Amniotic stem cell (primary cell): ENCODE measurements around the gene PLCXD3.

ENCODE experiments used
- DNase-seq: peaks from one replicate; lab custom pipeline; 2025; lab: John Stamatoyannopoulos, UW

The PLCXD3 gene

GRCh38 chr5:41284938-41285337, 225.5 kb downstream of the PLCXD3 start:
- no peak for DNase-seq

- DNase-seq, result no peak
These were observed 229.1 kb downstream of the PLCXD3 start for GRCh38 chr5:41281215-41281810.

GRCh38 chr5:41279040-41279439, 231.4 kb downstream of the PLCXD3 start:
- no peak for DNase-seq

- no peak for DNase-seq
These were observed 232.7 kb downstream of the PLCXD3 start for GRCh38 chr5:41277476-41278245.

DNA sequence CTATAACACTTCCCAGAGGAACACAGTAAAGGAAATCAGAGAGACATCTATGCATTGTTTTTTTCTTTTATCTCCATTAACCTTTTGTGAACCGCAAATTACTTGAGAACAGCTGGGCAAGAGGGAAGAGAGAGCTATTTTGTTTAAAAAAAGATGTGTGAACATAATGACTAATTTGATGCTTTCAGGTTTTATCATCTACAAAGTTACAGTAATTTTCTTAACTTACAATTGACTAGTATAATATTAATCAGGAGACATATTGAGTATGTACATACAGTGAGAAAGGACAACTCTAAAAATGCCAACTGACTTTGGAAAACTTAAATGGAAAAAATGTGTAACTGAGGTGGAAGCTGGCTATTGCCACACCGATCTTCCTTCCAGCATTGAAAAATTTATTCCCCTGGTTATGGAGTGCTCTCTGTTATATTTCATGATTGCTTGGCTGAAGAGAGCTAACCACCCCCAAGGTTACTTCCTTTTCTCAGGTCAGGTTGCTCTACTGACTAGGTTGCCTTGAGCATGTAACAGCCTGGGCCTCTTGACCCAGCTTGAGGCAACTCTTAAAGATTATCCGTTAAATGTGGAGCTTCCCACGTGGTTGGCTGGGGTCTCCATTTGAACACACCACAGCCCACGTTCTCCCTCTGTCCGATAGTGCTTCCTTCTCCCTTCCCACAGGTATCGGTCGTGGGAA, 234.4 kb downstream of the PLCXD3 start:
- no peak for DNase-seq

DNA sequence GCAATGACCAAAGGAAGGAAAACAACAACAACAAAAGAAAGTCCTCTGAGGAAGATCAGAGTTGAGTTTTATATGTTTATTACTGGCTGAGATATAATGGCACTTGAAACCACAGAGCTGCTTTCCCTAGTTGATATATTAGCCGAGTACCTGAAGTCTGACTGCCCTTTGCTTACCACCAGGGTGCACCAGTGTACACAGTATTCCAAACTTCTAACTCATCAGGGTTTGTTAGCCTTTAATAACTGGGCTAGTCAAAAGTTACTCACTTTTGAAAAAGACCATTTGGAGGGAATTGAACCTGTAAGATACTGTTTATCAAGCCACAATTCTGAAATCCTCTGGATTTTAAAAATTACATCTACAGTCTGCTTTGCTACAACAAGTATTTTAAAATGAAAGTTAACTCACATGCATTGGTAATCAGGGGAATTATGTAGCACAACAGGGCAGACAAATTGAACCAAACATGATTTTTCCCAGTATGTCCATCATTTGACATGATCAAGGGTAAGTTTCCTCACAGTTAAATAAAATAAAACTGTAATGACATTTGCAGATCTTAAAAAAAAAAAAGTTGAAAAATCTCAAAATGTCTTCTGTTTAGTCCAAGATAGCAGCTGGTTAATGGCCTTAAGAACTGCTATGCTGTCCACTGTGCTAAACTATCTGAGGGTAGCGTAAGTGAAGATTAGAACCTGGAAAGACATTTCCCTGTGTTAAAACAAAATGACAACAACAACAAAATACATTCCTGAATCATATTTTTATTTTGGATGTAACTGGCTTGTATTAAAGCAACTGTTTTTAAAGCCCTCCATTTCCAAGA, 239.8 kb downstream of the PLCXD3 start:
- DNase-seq, result peak; percentile 29

DNA sequence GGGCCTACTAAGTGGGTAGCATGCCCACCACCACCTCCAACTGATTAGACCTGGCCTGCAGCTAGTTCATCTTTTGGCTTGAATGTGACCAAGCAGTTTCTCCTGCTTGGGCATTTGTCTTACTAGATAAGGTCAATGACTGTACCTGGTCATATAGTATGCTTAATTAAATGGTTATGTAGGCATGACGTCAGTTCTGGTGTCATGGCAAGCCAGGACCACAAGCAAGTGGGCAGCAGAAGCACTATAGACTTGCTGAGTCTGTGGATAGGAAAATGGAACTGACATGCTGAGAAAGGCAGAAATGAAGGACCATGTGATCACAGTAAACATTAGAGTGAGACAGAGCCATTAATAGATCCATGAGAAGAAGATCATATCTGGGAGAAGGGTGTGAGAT, 241.5 kb downstream of the PLCXD3 start:
- DNase-seq, result no peak

DNA sequence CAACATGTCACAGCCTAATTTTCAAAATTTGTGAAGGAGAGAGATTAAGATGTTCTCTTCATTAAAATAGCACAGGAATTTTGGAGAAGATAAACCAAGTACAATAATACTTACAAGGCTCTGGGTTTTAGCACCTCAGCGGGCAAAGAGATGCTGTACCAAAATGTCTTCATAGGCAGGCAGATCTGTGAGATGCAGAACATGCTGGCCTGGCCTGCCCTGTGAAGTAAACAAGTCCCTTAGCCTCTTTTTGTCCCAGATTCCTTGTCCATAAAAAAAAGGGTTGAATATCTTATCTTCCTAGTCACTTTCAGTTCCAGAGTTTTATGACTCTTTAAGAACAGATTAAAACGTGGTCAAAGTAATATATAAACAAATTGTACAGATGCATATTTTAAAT, 244.0 kb downstream of the PLCXD3 start:
- no peak for DNase-seq

DNA sequence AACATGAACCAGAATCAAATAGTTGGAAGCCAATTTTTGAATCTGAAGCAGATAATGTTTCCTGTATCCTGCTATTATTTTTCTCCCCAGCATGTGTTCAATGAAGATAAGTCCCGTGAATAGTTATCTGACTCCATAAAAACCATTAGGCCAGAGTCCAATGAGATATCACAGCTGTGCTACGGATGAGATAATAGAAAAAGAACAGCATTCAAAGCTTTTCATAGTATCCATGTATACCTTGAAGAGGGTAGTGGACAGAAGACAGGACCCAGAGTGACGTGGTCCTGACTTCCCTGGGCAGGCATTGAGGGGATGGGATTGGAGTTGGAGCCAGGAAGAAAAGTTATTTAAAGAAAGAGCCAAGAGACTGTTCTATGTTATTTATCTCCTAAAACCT, 246.4 kb downstream of the PLCXD3 start:
- DNase-seq, result no peak

- DNase-seq, result no peak
These were observed 247.1 kb downstream of the PLCXD3 start for GRCh38 chr5:41263335-41263734.
